IPS DF 4.7 (cell line): Measurements from ENCODE around the gene P2RX7.
"Not testable (repeated sequence)": the region's sequence is repeated elsewhere in the genome, so short reads cannot be mapped to it uniquely, and the experiment has no call there.

ENCODE experiments used
- DNase-seq: peaks from one replicate; pipeline ENCODE4 v3.0.0-alpha.2; 2013; ENCODE audit warnings: low spot score; ENCODE audit errors: extremely low read depth

P2RX7 gene

GRCh38 chr12:121205491-121205890 is 72.8 kb downstream of the P2RX7 start:
- DNase-seq: no peak

- DNase-seq: not testable (repeated sequence)
Observed at GRCh38 chr12:121208571-121208970, 75.9 kb downstream of the P2RX7 start.

GRCh38 chr12:121209221-121209620 is 76.5 kb downstream of the P2RX7 start:
- DNase-seq: no peak

- no peak for DNase-seq
Observed at GRCh38 chr12:121209624-121210572, 77.2 kb downstream of the P2RX7 start, which contains the start of gene P2RX4. Gene P2RX4, plus strand, starts transcription at chr12:121210129. Its CDS starts 36 bp downstream, at chr12:121210165.

- DNase-seq: no peak
Observed at GRCh38 chr12:121212875-121213274, 80.2 kb downstream of the P2RX7 start.

GRCh38 chr12:121214166-121214777 is 81.6 kb downstream of the P2RX7 start:
- DNase-seq: no peak

- DNase-seq: no peak
Observed at GRCh38 chr12:121214855-121215745, 82.4 kb downstream of the P2RX7 start.

- DNase-seq: no peak
Observed at GRCh38 chr12:121216102-121216501, 83.4 kb downstream of the P2RX7 start.

- no peak for DNase-seq
Observed at GRCh38 chr12:121217063-121217462, 84.4 kb downstream of the P2RX7 start.

GRCh38 chr12:121217761-121218160 is 85.1 kb downstream of the P2RX7 start:
- DNase-seq: no peak

DNA sequence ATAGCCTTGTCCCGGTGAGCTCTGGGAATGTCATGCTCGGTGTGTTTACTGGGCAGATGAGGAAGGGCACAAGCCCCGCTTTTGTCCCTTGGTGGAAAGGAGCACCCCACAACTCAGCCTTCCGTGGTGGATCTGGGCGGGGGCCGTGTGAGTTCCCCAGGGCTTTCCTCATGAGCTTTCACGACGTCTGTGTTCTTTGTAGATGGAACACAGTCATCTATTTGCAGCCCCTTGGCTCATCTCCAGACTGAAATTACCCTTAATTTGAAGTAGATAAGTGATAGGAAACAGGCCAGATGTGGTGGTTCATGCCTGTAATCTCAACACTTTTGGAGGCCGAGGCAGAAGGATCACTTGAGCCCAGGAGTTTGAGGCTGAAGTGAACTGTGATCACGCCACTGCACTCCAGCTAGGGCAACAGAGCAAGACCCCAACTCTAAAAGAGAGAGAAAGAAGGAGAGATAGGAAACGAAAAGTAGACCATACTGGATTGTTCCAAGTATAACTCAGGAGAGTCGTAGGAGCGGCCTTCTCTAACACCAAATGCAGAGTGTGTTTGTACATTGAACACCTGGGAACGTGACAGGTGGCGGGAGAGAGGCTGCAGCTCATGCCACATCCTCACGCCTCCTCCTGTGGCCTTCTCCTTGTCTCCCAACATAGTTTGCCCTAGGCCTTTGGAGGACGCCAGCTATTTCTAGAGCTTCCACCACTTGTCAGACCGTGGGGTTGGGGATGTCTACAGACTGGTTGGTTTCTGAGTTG is 86.1 kb downstream of the P2RX7 start:
- no peak for DNase-seq

- DNase-seq: no peak
Observed at GRCh38 chr12:121219353-121219986, 86.8 kb downstream of the P2RX7 start.

- DNase-seq: no peak
Observed at GRCh38 chr12:121222847-121223246, 90.2 kb downstream of the P2RX7 start.

- no peak for DNase-seq
Observed at GRCh38 chr12:121223292-121224285, 90.9 kb downstream of the P2RX7 start.

DNA sequence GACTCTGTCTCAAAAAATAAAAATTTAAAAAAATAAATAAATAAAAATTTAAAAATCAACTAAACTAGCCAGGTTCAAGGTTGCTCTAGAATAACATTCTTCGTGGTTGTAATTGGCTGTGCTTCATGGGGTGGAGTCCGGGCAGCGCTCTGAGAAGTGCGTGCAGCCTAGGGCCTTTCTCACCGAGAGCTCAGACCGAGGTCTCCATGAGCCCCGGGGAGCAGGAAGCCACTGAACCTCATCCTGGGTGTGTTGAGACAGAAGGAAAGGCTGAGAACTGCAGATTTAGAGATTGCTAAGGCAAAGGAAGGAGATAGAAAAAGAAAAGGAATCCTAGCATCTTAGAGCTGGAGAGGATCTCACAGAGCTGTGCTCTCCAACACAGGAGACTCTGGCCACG is 91.9 kb downstream of the P2RX7 start:
- no peak for DNase-seq

DNA sequence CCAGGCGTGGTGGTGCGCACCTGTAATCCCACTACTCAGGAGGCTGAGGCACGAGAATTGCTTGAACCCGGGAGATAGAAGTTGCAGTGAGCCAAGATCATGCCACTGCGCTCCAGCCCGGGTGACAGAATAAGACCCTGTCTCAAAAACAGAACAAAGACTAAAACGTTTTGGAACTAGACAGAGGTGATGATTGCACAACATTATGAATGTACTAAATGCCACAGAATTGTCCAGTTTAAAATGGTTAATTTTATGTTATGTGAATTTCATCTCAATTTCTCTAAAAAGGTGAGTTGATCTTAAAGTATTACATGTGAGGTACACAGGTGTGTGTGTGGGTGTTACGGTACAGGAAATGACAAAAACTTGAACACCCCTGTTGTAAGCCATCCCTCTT is 93.7 kb downstream of the P2RX7 start:
- no peak for DNase-seq

DNA sequence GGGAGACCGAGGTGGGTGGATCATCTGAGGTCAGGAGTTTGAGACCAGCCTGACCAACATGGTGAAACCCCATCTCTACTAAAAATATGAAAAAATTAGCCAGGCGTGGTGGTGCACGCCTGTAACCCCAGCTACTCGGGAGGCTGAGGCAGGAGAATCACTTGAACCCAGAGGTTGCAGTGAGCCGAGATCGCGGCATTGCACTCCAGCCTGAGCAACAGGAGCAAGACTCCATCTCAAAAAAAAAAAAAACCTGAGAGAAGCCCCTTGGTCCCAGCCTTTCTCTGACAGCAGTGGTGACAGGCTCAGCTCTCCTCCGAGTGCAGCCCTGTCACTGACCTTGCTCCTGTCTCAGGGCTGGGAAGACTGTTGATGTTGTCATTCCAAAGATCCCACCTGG is 94.2 kb downstream of the P2RX7 start:
- DNase-seq: not testable (repeated sequence)

DNA sequence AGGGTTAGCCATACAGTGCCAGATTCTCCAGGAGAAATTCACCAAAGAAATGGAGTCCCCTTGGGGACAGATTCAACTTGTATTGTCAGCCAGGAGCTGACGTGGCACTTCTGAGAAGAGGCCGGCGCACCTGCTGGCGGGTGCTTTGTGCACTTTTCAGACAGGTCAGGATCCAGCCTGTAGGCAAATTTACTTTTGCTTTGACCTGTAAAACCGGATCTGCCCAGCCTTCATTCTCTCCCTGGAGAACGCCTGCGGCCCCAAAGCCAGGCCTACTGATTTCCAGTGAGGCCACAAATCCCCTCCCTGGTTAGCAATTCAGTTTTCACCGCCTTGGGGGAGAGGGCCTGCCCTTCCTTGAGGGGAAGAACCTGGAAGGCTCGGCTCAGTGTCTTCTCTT is 94.6 kb downstream of the P2RX7 start:
- no peak for DNase-seq
